Measurements from ENCODE around the gene RNF135. TPM values are rescaled to one million over a fixed set of nuclear protein-coding genes. Genes with fewer than 3 reads are reported as not detected.

RNF135 gene
- polyA plus RNA-seq, 1 donor (not counting 4 experiments of a cell fraction or from before 2014, with no cell fraction given), result 13.6 TPM

DNA sequence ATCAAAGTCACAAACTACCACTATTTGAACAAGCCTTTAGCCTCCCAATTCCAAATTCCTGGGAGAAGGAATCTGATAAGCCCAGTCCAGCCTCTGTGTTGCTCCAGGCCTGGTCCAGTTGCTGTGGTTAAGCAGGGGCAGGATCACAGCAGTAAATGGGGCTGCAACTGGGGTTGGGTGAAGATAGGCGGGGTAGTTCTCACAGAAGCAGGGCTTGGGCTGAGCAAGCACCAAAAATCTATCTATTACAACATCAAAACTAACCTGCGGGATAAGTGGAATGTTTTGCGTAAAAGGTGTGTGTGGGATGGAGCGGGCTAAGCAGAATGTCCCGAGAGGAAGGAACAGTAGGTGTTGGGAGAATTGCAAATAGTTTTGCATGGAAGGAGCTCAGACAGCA, 23.0 kb upstream of the RNF135 start:
- H3K9me1 ChIP-seq (ENCODE audit: control insufficient read depth, extremely low read depth, insufficient read depth, low read length), result no peaks in the 10 kb centered on the region
- no peak overlapping the region for H3K4me2 ChIP-seq (ENCODE audit: control insufficient read depth, extremely low read depth, insufficient read depth, low read depth, low read length)
- no peaks in the 10 kb centered on the region for H3K79me2 ChIP-seq (ENCODE audit: control insufficient read depth, insufficient read depth, low read length)
- TF ChIP-seq, protein P1, sequence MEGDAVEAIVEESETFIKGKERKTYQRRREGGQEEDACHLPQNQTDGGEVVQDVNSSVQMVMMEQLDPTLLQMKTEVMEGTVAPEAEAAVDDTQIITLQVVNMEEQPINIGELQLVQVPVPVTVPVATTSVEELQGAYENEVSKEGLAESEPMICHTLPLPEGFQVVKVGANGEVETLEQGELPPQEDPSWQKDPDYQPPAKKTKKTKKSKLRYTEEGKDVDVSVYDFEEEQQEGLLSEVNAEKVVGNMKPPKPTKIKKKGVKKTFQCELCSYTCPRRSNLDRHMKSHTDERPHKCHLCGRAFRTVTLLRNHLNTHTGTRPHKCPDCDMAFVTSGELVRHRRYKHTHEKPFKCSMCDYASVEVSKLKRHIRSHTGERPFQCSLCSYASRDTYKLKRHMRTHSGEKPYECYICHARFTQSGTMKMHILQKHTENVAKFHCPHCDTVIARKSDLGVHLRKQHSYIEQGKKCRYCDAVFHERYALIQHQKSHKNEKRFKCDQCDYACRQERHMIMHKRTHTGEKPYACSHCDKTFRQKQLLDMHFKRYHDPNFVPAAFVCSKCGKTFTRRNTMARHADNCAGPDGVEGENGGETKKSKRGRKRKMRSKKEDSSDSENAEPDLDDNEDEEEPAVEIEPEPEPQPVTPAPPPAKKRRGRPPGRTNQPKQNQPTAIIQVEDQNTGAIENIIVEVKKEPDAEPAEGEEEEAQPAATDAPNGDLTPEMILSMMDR (optimal IDR thresholded peaks at IDR 0.05 in 1 of 3, IDR thresholded peaks at IDR 0.05 in 1 of 3, conservative IDR thresholded peaks at IDR 0.05 in 1 of 3; ENCODE audit: extremely low read depth in 1 of 3, insufficient read depth in 2 of 3, low read length in 3 of 3), result no peak
- no peak for TF ChIP-seq EZH2 (IDR thresholded peaks at IDR 0.05; ENCODE audit: low read length)
- DNase-seq (ENCODE audit: low read depth, low spot score) (no peak), FAIRE-seq (no peak)
- no peaks in the 10 kb centered on the region for H3K9me3 ChIP-seq (ENCODE audit: control insufficient read depth, low read depth, low read length)
- no peaks in the 10 kb centered on the region for H3K27me3 ChIP-seq (ENCODE audit: control insufficient read depth, extremely low read depth, insufficient read depth, low read length)
- no peaks in the 10 kb centered on the region for H3K36me3 ChIP-seq (ENCODE audit: control insufficient read depth in 2 of 2, extremely low read depth in 1 of 2, insufficient read depth in 2 of 2, low read length in 2 of 2)
- no peak overlapping the region for H2AFZ ChIP-seq (ENCODE audit: control insufficient read depth, low read length)
- H3K27ac ChIP-seq (ENCODE audit: control insufficient read depth, insufficient read depth, low read length), result no peak overlapping the region
- H4K20me1 ChIP-seq (ENCODE audit: control insufficient read depth, extremely low read depth, insufficient read depth, low read length), result no peaks in the 10 kb centered on the region
- no peak overlapping the region for H3K9ac ChIP-seq (ENCODE audit: control insufficient read depth, extremely low read depth, insufficient read depth, low read length)
- dilution Hi-C loops (cut with MboI; ENCODE audit: extremely low pct_ligation_motif_present, low sequenced_read_pairs), result no loop called here
- no peak overlapping the region for H3K4me3 ChIP-seq (ENCODE audit: control insufficient read depth in 2 of 3, extremely low read depth in 1 of 3, insufficient read depth in 2 of 3, low read depth in 1 of 3, low read length in 3 of 3)
- H3K4me1 ChIP-seq (ENCODE audit: control insufficient read depth, extremely low read depth, insufficient read depth, low read length), result no peaks in the 10 kb centered on the region

DNA sequence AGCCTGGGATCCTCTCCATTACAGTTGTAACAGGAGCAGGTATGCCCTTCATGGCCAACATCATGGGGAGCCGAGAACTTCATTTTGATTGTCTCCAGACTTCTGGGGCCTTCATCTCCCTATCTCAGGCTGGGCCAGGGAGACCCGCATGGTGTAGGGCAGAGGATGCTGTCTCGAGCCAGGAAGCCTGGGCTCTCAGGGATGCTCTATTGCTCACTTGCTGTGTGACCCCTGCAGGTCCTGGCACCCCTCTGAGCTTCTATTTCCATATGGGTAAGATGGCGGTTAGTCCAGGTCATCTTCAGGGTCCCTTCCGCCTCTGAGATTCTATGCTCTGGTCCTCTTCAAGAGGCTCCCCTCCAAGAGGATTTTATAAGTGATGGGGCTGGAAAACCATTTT, 20.6 kb upstream of the RNF135 start:
- FAIRE-seq, result no peak

More for the DNA sequence above, 20.6 kb upstream of the RNF135 start:
- no peak for DNase-seq (ENCODE audit: low read depth, low spot score)
- Histone ChIP-seq H3K9me1 (ENCODE audit: control insufficient read depth, extremely low read depth, insufficient read depth, low read length) (no peaks in the 10 kb centered on the region), H3K4me1 (ENCODE audit: control insufficient read depth, extremely low read depth, insufficient read depth, low read length) (no peaks in the 10 kb centered on the region), H4K20me1 (ENCODE audit: control insufficient read depth, extremely low read depth, insufficient read depth, low read length) (no peaks in the 10 kb centered on the region), H3K9ac (ENCODE audit: control insufficient read depth, extremely low read depth, insufficient read depth, low read length) (no peak overlapping the region), H3K27ac (ENCODE audit: control insufficient read depth, insufficient read depth, low read length) (no peak overlapping the region), H3K36me3 (ENCODE audit: control insufficient read depth in 2 of 2, extremely low read depth in 1 of 2, insufficient read depth in 2 of 2, low read length in 2 of 2) (no peaks in the 10 kb centered on the region), H2AFZ (ENCODE audit: control insufficient read depth, low read length) (no peak overlapping the region), H3K27me3 (ENCODE audit: control insufficient read depth, extremely low read depth, insufficient read depth, low read length) (no peaks in the 10 kb centered on the region), H3K9me3 (ENCODE audit: control insufficient read depth, low read depth, low read length) (no peaks in the 10 kb centered on the region), H3K79me2 (ENCODE audit: control insufficient read depth, insufficient read depth, low read length) (no peaks in the 10 kb centered on the region), H3K4me2 (ENCODE audit: control insufficient read depth, extremely low read depth, insufficient read depth, low read depth, low read length) (no peak overlapping the region), H3K4me3 (ENCODE audit: control insufficient read depth in 2 of 3, extremely low read depth in 1 of 3, insufficient read depth in 2 of 3, low read depth in 1 of 3, low read length in 3 of 3) (no peak overlapping the region)
- dilution Hi-C loops (cut with MboI; ENCODE audit: extremely low pct_ligation_motif_present, low sequenced_read_pairs), result no loop called here
- TF ChIP-seq EZH2 (IDR thresholded peaks at IDR 0.05; ENCODE audit: low read length), result no peak
- TF ChIP-seq, protein P1 (optimal IDR thresholded peaks at IDR 0.05 in 1 of 3, IDR thresholded peaks at IDR 0.05 in 1 of 3, conservative IDR thresholded peaks at IDR 0.05 in 1 of 3; ENCODE audit: extremely low read depth in 1 of 3, insufficient read depth in 2 of 3, low read length in 3 of 3), result no peak
